IMR-90 (cell line): ENCODE measurements around the gene MYH10. TPM values are rescaled to one million over a fixed set of nuclear protein-coding genes. Genes with fewer than 3 reads are reported as not detected.

Experiments used
- ATAC-seq: fragments of 200-7000 bp; cut with Tn5 transposase; 2 replicates; pipeline ENCODE4 v1.9.1; 2020; ENCODE audit warnings: low read depth, mild to moderate bottlenecking, moderate library complexity
- BruUV-seq: library from RNA; stranded (reverse); fragments of 400-500 nt; replicated peaks from 2 replicates; lab custom pipeline; 2021; lab: Mats Ljungman, UMichigan
- CTCF ChIA-PET: fragments of 300-600 bp; formaldehyde crosslinking; extraction: SDS; loops from one replicate; lab custom pipeline; 2021; ENCODE audit warnings: antibody characterized with exemption; lab: Yijun Ruan, JAX
- POLR2A ChIA-PET: fragments of 300-600 bp; sonication (Branson Sonifier 250); formaldehyde crosslinking; loops from one replicate; lab custom pipeline; 2022; ENCODE audit warnings: antibody characterized with exemption; ENCODE audit not compliant: unreplicated experiment; lab: Charles Lee
- DNase-seq: peaks from one replicate; pipeline ENCODE4 v3.0.0; 2013
- H2AFZ ChIP-seq: replicated peaks from 2 replicates; pipeline ENCODE3; 2013; ENCODE audit warnings: low read length, mild to moderate bottlenecking; ENCODE audit not compliant: poor library complexity
- H2AK5ac ChIP-seq: 2 replicates; pipeline ENCODE4 v1.6.1; 2013; ENCODE audit warnings: low read depth, low read length, inconsistent platforms
- H2AK9ac ChIP-seq: replicated peaks from 2 replicates; pipeline ENCODE3; 2013; ENCODE audit warnings: mild to moderate bottlenecking, low read depth, low read length, moderate library complexity; ENCODE audit not compliant: poor library complexity
- H2BK120ac ChIP-seq: 2 replicates; pipeline ENCODE4 v1.6.1; 2013; ENCODE audit warnings: low read depth, low read length, inconsistent platforms
- H2BK15ac ChIP-seq: 3 replicates; pipeline ENCODE4 v1.6.1; 2013; ENCODE audit warnings: low read depth, low read length, inconsistent platforms
- H2BK20ac ChIP-seq: 2 replicates; pipeline ENCODE4 v1.6.1; 2013; ENCODE audit warnings: low read depth, mild to moderate bottlenecking, inconsistent platforms, low read length, moderate library complexity
- H2BK5ac ChIP-seq: 2 replicates; pipeline ENCODE4 v1.6.1; 2013; ENCODE audit warnings: mild to moderate bottlenecking, low read depth, low read length, inconsistent platforms; ENCODE audit not compliant: poor library complexity, severe bottlenecking
- H3K14ac ChIP-seq: replicated peaks from 2 replicates; pipeline ENCODE4 v1.6.1; 2013; ENCODE audit warnings: low read depth, low read length, inconsistent platforms
- H3K18ac ChIP-seq: 2 replicates; pipeline ENCODE4 v1.6.1; 2013; ENCODE audit warnings: low read depth, low read length, control low read depth
- H3K23ac ChIP-seq: 2 replicates; pipeline ENCODE4 v1.6.1; 2013; ENCODE audit warnings: low read depth, low read length, inconsistent platforms
- H3K27ac ChIP-seq: 2 replicates; pipeline ENCODE4 v1.5.1; 2013; ENCODE audit warnings: mild to moderate bottlenecking, control low read depth, low read length; ENCODE audit not compliant: insufficient read depth
- H3K27me3 ChIP-seq: 2 replicates; pipeline ENCODE4 v1.6.1; 2013; ENCODE audit warnings: low read length; ENCODE audit not compliant: control insufficient read depth, insufficient read depth
- H3K36me3 ChIP-seq: 2 replicates; pipeline ENCODE4 v1.6.1; 2013; ENCODE audit warnings: low read length, mixed read lengths; ENCODE audit not compliant: control insufficient read depth, insufficient read depth
- H3K4ac ChIP-seq: 2 replicates; pipeline ENCODE4 v1.6.1; 2013; ENCODE audit warnings: low read depth, low read length, inconsistent platforms
- H3K4me1 ChIP-seq: 2 replicates; pipeline ENCODE4 v1.6.1; 2013; ENCODE audit warnings: low read length, mixed read lengths; ENCODE audit not compliant: control insufficient read depth, insufficient read depth
- H3K4me2 ChIP-seq: 2 replicates; pipeline ENCODE4 v1.6.1; 2013; ENCODE audit warnings: low read depth, mild to moderate bottlenecking, control low read depth, low read length, moderate library complexity
- H3K4me3 ChIP-seq: 2 replicates; pipeline ENCODE4 v1.5.1; 2013; ENCODE audit warnings: low read depth, mild to moderate bottlenecking, control low read depth, low read length, moderate library complexity; ENCODE audit not compliant: insufficient read depth
- H3K56ac ChIP-seq: 2 replicates; pipeline ENCODE4 v1.6.1; 2013; ENCODE audit warnings: low read length, inconsistent platforms; ENCODE audit not compliant: insufficient read depth; ENCODE audit errors: extremely low read depth
- H3K79me1 ChIP-seq, 2 experiments: 2 replicates each; pipeline ENCODE4 v1.6.1; 2013; ENCODE audit warnings: low read length in 2 of 2, inconsistent platforms in 1 of 2, low read depth in 1 of 2
- H3K9ac ChIP-seq: 2 replicates; pipeline ENCODE4 v1.6.1; 2013; ENCODE audit warnings: low read depth, low read length, control low read depth
- H3K9me1 ChIP-seq: 2 replicates; pipeline ENCODE4 v1.6.1; 2013; ENCODE audit warnings: low read length, inconsistent platforms; ENCODE audit not compliant: insufficient read depth
- H3K9me3 ChIP-seq: 2 replicates; pipeline ENCODE4 v1.6.1; 2013; ENCODE audit warnings: low read length; ENCODE audit not compliant: control insufficient read depth, insufficient read depth
- H4K20me1 ChIP-seq: 2 replicates; pipeline ENCODE4 v1.6.1; 2013; ENCODE audit warnings: low read length, inconsistent platforms; ENCODE audit not compliant: insufficient read depth
- H4K5ac ChIP-seq: 2 replicates; pipeline ENCODE4 v1.6.1; 2013; ENCODE audit warnings: mild to moderate bottlenecking, low read depth, low read length, control low read depth
- H4K8ac ChIP-seq, 2 experiments: 2 replicates each; pipeline ENCODE4 v1.6.1; 2013; ENCODE audit warnings: low read depth in 2 of 2, low read length in 2 of 2, control low read depth in 1 of 2, inconsistent platforms in 1 of 2
- H4K91ac ChIP-seq: 2 replicates; pipeline ENCODE4 v1.6.1; 2013; ENCODE audit warnings: low read depth, low read length, inconsistent platforms; ENCODE audit not compliant: insufficient read depth
- BHLHE40 ChIP-seq: fragments of 150-350 bp; IDR thresholded peaks from 2 replicates; pipeline ENCODE4 v1.6.1; 2016; ENCODE audit warnings: mild to moderate bottlenecking, low read depth, low read length
- MAZ ChIP-seq: IDR thresholded peaks from 2 replicates; pipeline ENCODE4 v1.6.1; 2012; ENCODE audit warnings: low read depth, mild to moderate bottlenecking, low read length, improper control_type of control experiment, moderate library complexity, borderline replicate concordance
- RCOR1 ChIP-seq: IDR thresholded peaks from 2 replicates; pipeline ENCODE4 v1.6.1; 2012; ENCODE audit warnings: mild to moderate bottlenecking, low read length, improper control_type of control experiment; ENCODE audit not compliant: insufficient replicate concordance
- RFX5 ChIP-seq: IDR thresholded peaks from 2 replicates; pipeline ENCODE4 v1.8.0; 2012; ENCODE audit warnings: low read depth, mild to moderate bottlenecking, low read length, moderate library complexity
- WGBS, 2 experiments: methylation state at CpG; one replicate each; pipeline versions ENCODE4 v1.1.5 to v1.1.7; 2013; ENCODE audit warnings: missing lambda C conversion rate in 2 of 2; ENCODE audit not compliant: insufficient read length in 1 of 2; ENCODE audit errors: extremely low coverage in 2 of 2; 5-methylcytosine and 5-hydroxymethylcytosine counted together
- dilution Hi-C: fragments of 300-500 bp; cut with HindIII; formaldehyde crosslinking; loops from one replicate; pipeline ENCODE4 v1.14.3; 2018; ENCODE audit warnings: low sequenced_read_pairs; ENCODE audit not compliant: unreplicated experiment
- in situ Hi-C: fragments of 300-500 bp; cut with MboI; formaldehyde crosslinking; loops from 3 replicates; pipeline ENCODE4 v1.14.3; 2019; ENCODE audit warnings: low sequenced_read_pairs, inconsistent platforms, mixed read lengths
- intact Hi-C: fragments of 100-400 bp; cut with micrococcal nuclease; formaldehyde crosslinking; loops from 2 replicates; pipeline ENCODE4 v1.10.0; 2022
- polyA plus RNA-seq, 3 experiments: library from polyadenylated mRNA; depleted of rRNA; stranded (reverse); fragments of >200 nt; gene quantifications; 2 replicates each; pipeline ENCODE4 v1.2.3, GENCODE V29; 2012; ENCODE audit warnings: low replicate concordance in 1 of 3
- total RNA-seq: library from RNA; depleted of rRNA; stranded (reverse); fragments of >200 nt; gene quantifications from 2 replicates; pipeline ENCODE4 v1.2.3, GENCODE V29; 2012

MYH10 gene
- total and polyA plus RNA-seq, 2 of the 4 experiments (the other 2 are of a cell fraction), result 71.2 to 95.2 TPM

GRCh38 chr17:8563981-8564602 lies 66.4 kb downstream of the MYH10 start (continued):
- TF ChIP-seq RCOR1, result no peak

- dilution Hi-C loops (no loop called here), in situ Hi-C loops (no loop called here), intact Hi-C loops (no loop called here)
- Histone ChIP-seq H2BK15ac (no peak overlapping the region; the same call in 2 of the 3 replicates), H3K36me3 (peaks cover 24% of the 10 kb centered on the region), H3K9me3 (no peaks in the 10 kb centered on the region), H3K14ac (no peak overlapping the region; the same call in 1 of the 2 replicates), H3K9ac (no peak overlapping the region), H4K8ac (no peak overlapping the region), H3K4me1 (peaks cover 9% of the 10 kb centered on the region), H2AK5ac (no peak overlapping the region), H4K20me1 (peaks cover 3% of the 10 kb centered on the region; the same call in 1 of the 2 replicates), H3K23ac (no peak overlapping the region), H2BK5ac (no peak overlapping the region), H3K4me3 (no peak overlapping the region), H2AFZ (no peak overlapping the region), H3K56ac (no peak overlapping the region), H3K4me2 (peak overlapping the region; percentile 41; the same call in 1 of the 2 replicates), H3K27ac (peak overlapping the region; percentile 36; the same call in 1 of the 2 replicates), H2BK120ac (no peak overlapping the region), H3K4ac (no peak overlapping the region), H3K18ac (no peak overlapping the region), H3K79me1 (peaks cover 7 to 17% of the 10 kb centered on the region in 2 experiments; a peak in 2 of 4 replicates), H4K91ac (no peak overlapping the region), H3K9me1 (peaks cover 4% of the 10 kb centered on the region), H2BK20ac (no peak overlapping the region), H3K27me3 (no peaks in the 10 kb centered on the region), H2AK9ac (no peak overlapping the region), H4K5ac (no peak overlapping the region)
- CTCF ChIA-PET, result no interaction called here
- ATAC-seq, result no peak
- BruUV-seq, result no TSS peak
- DNase-seq, result no peak
- no CpG with 5 or more reads among the region's 5 CpGs for WGBS, 2 experiments
- no peak for TF ChIP-seq RCOR1
- no peak for TF ChIP-seq MAZ
- TF ChIP-seq RFX5, result no peak
- no peak for TF ChIP-seq BHLHE40
- POLR2A ChIA-PET, result no interaction called here
Observed at GRCh38 chr17:8563024-8563776, 67.3 kb downstream of the MYH10 start.
